Glutamatergic neuron (in vitro differentiated cells): ENCODE results near the gene ULK4. TPM values are rescaled to one million over a fixed set of nuclear protein-coding genes. Genes with fewer than 3 reads are reported as not detected.

Experiments used
- DNase-seq: peaks from one replicate; pipeline ENCODE4 v3.0.0; 2022
- H3K27ac Mint-ChIP-seq: one replicate; pipeline ENCODE4 v1.8.0; 2020; ENCODE audit warnings: mild to moderate bottlenecking, mixed read lengths, inconsistent platforms; ENCODE audit not compliant: unreplicated experiment
- H3K27me3 Mint-ChIP-seq: one replicate; pipeline ENCODE4 v1.8.0; 2020; ENCODE audit warnings: mild to moderate bottlenecking, moderate library complexity, mixed read lengths, inconsistent platforms; ENCODE audit not compliant: unreplicated experiment
- H3K36me3 Mint-ChIP-seq: one replicate; pipeline ENCODE4 v1.8.0; 2020; ENCODE audit warnings: mild to moderate bottlenecking, mixed read lengths, inconsistent platforms; ENCODE audit not compliant: unreplicated experiment
- H3K4me1 Mint-ChIP-seq: one replicate; pipeline ENCODE4 v1.8.0; 2020; ENCODE audit warnings: mild to moderate bottlenecking, low read depth, mixed read lengths, inconsistent platforms; ENCODE audit not compliant: unreplicated experiment
- H3K4me3 Mint-ChIP-seq: one replicate; pipeline ENCODE4 v1.8.0; 2020; ENCODE audit warnings: mild to moderate bottlenecking, mixed read lengths, inconsistent platforms; ENCODE audit not compliant: unreplicated experiment
- H3K9me3 Mint-ChIP-seq: one replicate; pipeline ENCODE4 v1.8.0; 2020; ENCODE audit warnings: mild to moderate bottlenecking, moderate library complexity, mixed read lengths, inconsistent platforms; ENCODE audit not compliant: unreplicated experiment
- total RNA-seq: library from RNA; stranded (reverse); fragmentation: NEBNext Ultra II Directional; extraction: Animal tissue kit (Norgen Biotek cat#: 25700); gene quantifications from one replicate; pipeline ENCODE4 v1.2.1, GENCODE V29; 2021; ENCODE audit not compliant: unreplicated experiment
- TF ChIP-seq, protein P1 (sequence below): fragments of 200-600 bp; sonication (generic); IDR thresholded peaks from one replicate; pipeline ENCODE4 v1.5.0; 2021; ENCODE audit not compliant: partially characterized antibody, unreplicated experiment

The ULK4 gene
- total RNA-seq, 1 donor from 2014 or later, result 9.7 TPM

DNA sequence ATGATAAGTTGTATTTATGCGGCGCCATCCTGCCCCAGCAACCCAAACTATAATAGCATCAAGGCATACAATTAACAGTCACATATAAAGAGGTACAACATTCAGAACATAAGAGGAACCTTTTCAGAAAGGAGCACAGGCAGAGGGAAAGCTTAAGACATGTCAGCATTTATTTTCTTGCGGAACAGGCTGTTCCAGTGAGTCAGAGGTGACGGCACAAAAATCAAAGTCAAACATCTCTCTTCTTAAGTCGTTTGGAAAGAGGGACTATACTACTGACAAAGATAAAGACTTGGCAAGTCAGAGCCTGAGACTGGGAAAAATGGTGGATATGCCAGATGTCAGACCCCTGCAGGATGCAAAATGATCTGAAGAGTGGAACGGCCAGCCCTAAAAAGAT, 634.2 kb downstream of the ULK4 start:
- DNase-seq, result no peak
- no peaks in the 10 kb centered on the region for H3K27me3 Mint-ChIP-seq
- H3K4me1 Mint-ChIP-seq, result peaks cover 18% of the 10 kb centered on the region
- H3K9me3 Mint-ChIP-seq, result no peaks in the 10 kb centered on the region
- H3K36me3 Mint-ChIP-seq, result no peaks in the 10 kb centered on the region
- TF ChIP-seq, protein P1, sequence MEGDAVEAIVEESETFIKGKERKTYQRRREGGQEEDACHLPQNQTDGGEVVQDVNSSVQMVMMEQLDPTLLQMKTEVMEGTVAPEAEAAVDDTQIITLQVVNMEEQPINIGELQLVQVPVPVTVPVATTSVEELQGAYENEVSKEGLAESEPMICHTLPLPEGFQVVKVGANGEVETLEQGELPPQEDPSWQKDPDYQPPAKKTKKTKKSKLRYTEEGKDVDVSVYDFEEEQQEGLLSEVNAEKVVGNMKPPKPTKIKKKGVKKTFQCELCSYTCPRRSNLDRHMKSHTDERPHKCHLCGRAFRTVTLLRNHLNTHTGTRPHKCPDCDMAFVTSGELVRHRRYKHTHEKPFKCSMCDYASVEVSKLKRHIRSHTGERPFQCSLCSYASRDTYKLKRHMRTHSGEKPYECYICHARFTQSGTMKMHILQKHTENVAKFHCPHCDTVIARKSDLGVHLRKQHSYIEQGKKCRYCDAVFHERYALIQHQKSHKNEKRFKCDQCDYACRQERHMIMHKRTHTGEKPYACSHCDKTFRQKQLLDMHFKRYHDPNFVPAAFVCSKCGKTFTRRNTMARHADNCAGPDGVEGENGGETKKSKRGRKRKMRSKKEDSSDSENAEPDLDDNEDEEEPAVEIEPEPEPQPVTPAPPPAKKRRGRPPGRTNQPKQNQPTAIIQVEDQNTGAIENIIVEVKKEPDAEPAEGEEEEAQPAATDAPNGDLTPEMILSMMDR, result no peak
- no peak overlapping the region for H3K27ac Mint-ChIP-seq
- H3K4me3 Mint-ChIP-seq, result no peak overlapping the region

DNA sequence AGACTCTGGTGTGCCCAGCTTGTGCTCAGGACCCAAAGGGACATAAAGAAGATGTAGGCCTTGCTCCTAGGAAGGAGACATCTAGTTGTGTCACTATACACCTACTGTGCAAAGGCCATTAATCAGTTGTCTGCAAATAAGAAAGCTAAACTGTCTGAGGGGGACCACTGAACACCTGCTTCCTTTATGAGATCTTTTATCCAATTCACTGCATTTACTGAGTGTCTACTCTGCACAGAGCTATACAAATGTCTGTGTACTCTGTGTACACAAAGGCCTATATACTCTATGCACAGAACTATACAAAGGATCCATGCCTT, 637.8 kb downstream of the ULK4 start:
- H3K9me3 Mint-ChIP-seq, result no peaks in the 10 kb centered on the region
- peaks cover 6% of the 10 kb centered on the region for H3K4me1 Mint-ChIP-seq
- DNase-seq, result no peak
- H3K27me3 Mint-ChIP-seq, result no peaks in the 10 kb centered on the region
- no peaks in the 10 kb centered on the region for H3K36me3 Mint-ChIP-seq
- no peak overlapping the region for H3K27ac Mint-ChIP-seq
- TF ChIP-seq, protein P1, result no peak
- no peak overlapping the region for H3K4me3 Mint-ChIP-seq

DNA sequence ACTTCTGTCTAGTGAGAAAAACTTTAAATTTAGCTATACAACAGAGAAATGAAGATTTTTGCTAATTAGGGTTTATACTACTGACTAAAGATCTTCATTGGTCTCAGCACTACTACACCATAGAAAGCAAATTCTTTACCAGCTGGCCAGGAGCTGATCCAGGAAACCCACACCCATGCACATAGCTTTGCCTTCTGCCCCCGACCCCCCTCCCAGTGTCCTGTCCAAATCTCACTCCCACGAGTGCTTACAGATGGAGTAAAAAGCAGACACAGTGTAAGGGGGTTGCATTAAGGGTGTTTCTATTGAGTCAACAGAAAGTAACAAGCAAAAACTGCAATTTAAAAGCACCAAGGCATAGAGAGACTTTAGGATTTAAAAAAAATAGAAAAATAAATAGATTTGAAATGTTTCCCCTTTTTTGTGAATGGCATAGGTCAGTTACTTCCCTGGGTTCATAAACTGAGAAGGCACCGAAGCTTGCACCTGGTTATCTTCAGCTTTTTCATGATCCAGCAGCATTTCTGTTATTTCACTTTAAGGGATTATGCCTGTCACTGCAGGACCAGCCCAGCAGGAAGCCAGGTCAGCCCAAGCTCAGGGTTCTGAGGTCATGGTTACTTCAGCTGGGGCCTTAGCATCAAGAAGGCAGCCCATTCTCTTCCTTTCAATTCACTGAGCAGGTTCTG, 638.3 kb downstream of the ULK4 start:
- no peaks in the 10 kb centered on the region for H3K27me3 Mint-ChIP-seq
- no peaks in the 10 kb centered on the region for H3K9me3 Mint-ChIP-seq
- no peaks in the 10 kb centered on the region for H3K36me3 Mint-ChIP-seq
- no peak overlapping the region for H3K4me3 Mint-ChIP-seq
- no peak overlapping the region for H3K27ac Mint-ChIP-seq
- TF ChIP-seq, protein P1, result no peak
- no peak for DNase-seq
- H3K4me1 Mint-ChIP-seq, result peaks cover 9% of the 10 kb centered on the region

DNA sequence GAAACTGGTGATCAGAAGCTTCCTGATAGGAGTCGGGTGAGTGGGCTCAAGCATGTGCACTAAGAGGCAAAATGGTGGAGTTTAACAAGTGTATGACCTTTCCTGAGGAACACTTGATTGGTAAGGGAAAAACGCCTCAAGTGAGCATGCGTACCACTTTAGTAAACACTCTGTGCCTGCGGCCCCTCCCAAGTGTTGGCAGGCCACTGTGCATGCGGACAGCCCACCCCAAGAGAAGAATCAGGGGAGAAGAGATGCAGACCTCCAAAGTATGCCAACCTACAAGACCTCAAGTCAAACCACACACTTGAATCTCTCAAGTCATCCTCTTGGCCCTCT, 640.3 kb downstream of the ULK4 start:
- Mint-ChIP-seq H3K27me3 (no peaks in the 10 kb centered on the region), H3K4me3 (no peak overlapping the region), H3K9me3 (peaks cover 1% of the 10 kb centered on the region), H3K27ac (no peak overlapping the region), H3K36me3 (no peaks in the 10 kb centered on the region), H3K4me1 (peaks cover 15% of the 10 kb centered on the region)
- no peak for DNase-seq
- TF ChIP-seq, protein P1, result no peak

DNA sequence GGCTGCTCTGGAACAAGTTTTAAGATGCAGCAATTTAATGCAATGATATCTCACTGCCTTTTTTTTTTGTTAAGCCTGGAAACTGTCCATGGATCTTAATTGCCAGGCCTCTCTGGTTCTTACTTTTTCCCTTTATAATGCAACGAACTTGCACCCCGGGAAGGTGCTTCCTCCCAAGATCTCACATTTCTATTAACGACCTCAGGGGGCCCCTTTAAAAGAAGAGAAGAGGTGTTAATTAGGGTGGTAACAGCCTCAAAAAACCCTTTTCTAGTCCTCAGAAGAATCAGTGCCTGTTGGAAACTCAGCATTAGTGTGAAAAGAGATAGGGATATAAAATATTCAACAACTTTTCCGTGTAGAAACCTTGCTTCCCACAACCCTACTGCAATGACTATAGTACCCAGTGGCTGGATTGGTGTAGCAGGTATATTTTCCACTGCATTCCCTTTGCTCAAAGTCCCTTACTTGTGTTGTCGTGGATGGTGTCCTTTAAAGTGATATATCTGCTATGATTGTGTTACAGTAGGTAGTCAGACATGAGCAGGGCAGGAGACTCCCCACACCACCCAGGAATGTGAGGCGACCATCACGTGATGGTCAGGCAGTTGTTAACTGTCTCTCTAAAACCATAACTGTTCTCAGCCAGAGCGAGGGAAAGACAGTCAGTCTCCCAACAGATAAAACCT, 640.8 kb downstream of the ULK4 start:
- DNase-seq, result no peak
- TF ChIP-seq, protein P1, result no peak
- Mint-ChIP-seq H3K27ac (no peak overlapping the region), H3K27me3 (no peaks in the 10 kb centered on the region), H3K4me3 (no peak overlapping the region), H3K9me3 (peaks cover 1% of the 10 kb centered on the region), H3K4me1 (peaks cover 15% of the 10 kb centered on the region), H3K36me3 (no peaks in the 10 kb centered on the region)
